HFFc6 (cell line): Measurements from ENCODE around the gene CAMK2B. TPM values are rescaled to one million over a fixed set of nuclear protein-coding genes. Genes with fewer than 3 reads are reported as not detected.

Experiments used
- DNase-seq: peaks from one replicate; pipeline ENCODE4 v3.0.0-alpha.2; 2018
- H3K27ac Mint-ChIP-seq: 2 replicates; pipeline ENCODE4 v1.8.0; 2020; ENCODE audit warnings: mild to moderate bottlenecking, mixed read lengths
- H3K27me3 Mint-ChIP-seq: 2 replicates; pipeline ENCODE4 v1.8.0; 2021; ENCODE audit warnings: mild to moderate bottlenecking, moderate library complexity, mixed read lengths; ENCODE audit not compliant: insufficient read depth
- H3K36me3 Mint-ChIP-seq: 2 replicates; pipeline ENCODE4 v1.8.0; 2021; ENCODE audit warnings: low read depth, mixed read lengths
- H3K4me1 Mint-ChIP-seq: 2 replicates; pipeline ENCODE4 v1.8.0; 2020; ENCODE audit warnings: low read depth, mixed read lengths
- H3K4me3 Mint-ChIP-seq: 2 replicates; pipeline ENCODE4 v1.8.0; 2020; ENCODE audit warnings: mild to moderate bottlenecking, moderate library complexity, mixed read lengths
- H3K9me3 Mint-ChIP-seq: 2 replicates; pipeline ENCODE4 v1.8.0; 2020; ENCODE audit warnings: mild to moderate bottlenecking, mixed read lengths
- CTCF ChIP-seq: fragments of 200-600 bp; sonication (generic); IDR thresholded peaks from 2 replicates; pipeline ENCODE4 v1.5.0; 2021; ENCODE audit warnings: antibody characterized with exemption, mild to moderate bottlenecking
- total RNA-seq, 6 experiments: library from RNA; stranded (reverse); fragmentation: NEBNext Ultra II Directional; extraction: Animal tissue kit (Norgen Biotek cat#: 25700); gene quantifications; 2 replicates in 1 of 6; 3 replicates in 5 of 6; pipeline ENCODE4 v1.2.3, GENCODE V29; 2021

The CAMK2B gene
- total RNA-seq, 6 experiments from 2014 or later = 0.11 to 0.41 TPM; not detected in 4

GRCh38 chr7:44239361-44239760 lies 86.0 kb downstream of the CAMK2B start:
- H3K36me3 Mint-ChIP-seq = no peaks in the 10 kb centered on the region
- H3K27me3 Mint-ChIP-seq = peaks cover 17% of the 10 kb centered on the region
- H3K9me3 Mint-ChIP-seq = no peaks in the 10 kb centered on the region
- no peak overlapping the region for H3K27ac Mint-ChIP-seq
- DNase-seq = no peak
- H3K4me3 Mint-ChIP-seq = no peak overlapping the region
- H3K4me1 Mint-ChIP-seq = no peaks in the 10 kb centered on the region
- no peak for TF ChIP-seq CTCF

GRCh38 chr7:44238116-44238695 lies 87.2 kb downstream of the CAMK2B start:
- DNase-seq = no peak
- Mint-ChIP-seq H3K4me1 (no peaks in the 10 kb centered on the region), H3K27ac (no peak overlapping the region), H3K36me3 (no peaks in the 10 kb centered on the region), H3K9me3 (no peaks in the 10 kb centered on the region), H3K4me3 (no peak overlapping the region), H3K27me3 (peaks cover 17% of the 10 kb centered on the region)
- TF ChIP-seq CTCF = no peak

GRCh38 chr7:44237696-44238095 lies 87.7 kb downstream of the CAMK2B start:
- Mint-ChIP-seq H3K27ac (no peak overlapping the region), H3K4me1 (no peaks in the 10 kb centered on the region), H3K4me3 (no peak overlapping the region), H3K9me3 (no peaks in the 10 kb centered on the region), H3K27me3 (peaks cover 23% of the 10 kb centered on the region), H3K36me3 (no peaks in the 10 kb centered on the region)
- TF ChIP-seq CTCF = no peak
- no peak for DNase-seq

- Mint-ChIP-seq H3K27me3 (peaks cover 24% of the 10 kb centered on the region), H3K9me3 (no peaks in the 10 kb centered on the region), H3K36me3 (no peaks in the 10 kb centered on the region), H3K4me1 (no peaks in the 10 kb centered on the region), H3K27ac (no peak overlapping the region), H3K4me3 (no peak overlapping the region)
- no peak for DNase-seq
- peak; percentile 37; the same call in 1 of the 2 replicates for TF ChIP-seq CTCF
Observed at GRCh38 chr7:44236333-44236728, 89.1 kb downstream of the CAMK2B start.

GRCh38 chr7:44235582-44236332 lies 89.6 kb downstream of the CAMK2B start:
- DNase-seq = no peak
- H3K4me3 Mint-ChIP-seq = no peak overlapping the region

More at GRCh38 chr7:44235582-44236332, 89.6 kb downstream of the CAMK2B start:
- no peak for TF ChIP-seq CTCF
- Mint-ChIP-seq H3K36me3 (no peaks in the 10 kb centered on the region), H3K9me3 (no peaks in the 10 kb centered on the region), H3K27me3 (peaks cover 24% of the 10 kb centered on the region), H3K27ac (no peak overlapping the region), H3K4me1 (no peaks in the 10 kb centered on the region)
